ENCODE measurements around the gene S100A3.

- TF ChIP-seq CTCF (IDR thresholded peaks at IDR 0.05) (no peak), POLR2A (IDR thresholded peaks at IDR 0.05) (no peak), POLR2AphosphoS5 (IDR thresholded peaks at IDR 0.05) (no peak)
Observed at GRCh38 chr1:153563483-153563901, 14.4 kb upstream of the S100A3 start.

All from breast epithelium (tissue), 3 donors.